Hepatocyte (in vitro differentiated cells): ENCODE data around the gene TANGO2. TPM values are rescaled to one million over a fixed set of nuclear protein-coding genes. Genes with fewer than 3 reads are reported as not detected.

Source experiments
- DNase-seq: peaks from one replicate; pipeline ENCODE4 v3.0.0-alpha.2; 2016; ENCODE audit warnings: low spot score
- H2AFZ ChIP-seq: fragments of 200-600 bp; sonication (generic); 2 replicates; pipeline ENCODE4 v1.6.0; 2016; ENCODE audit warnings: antibody characterized with exemption, mild to moderate bottlenecking
- H3K27ac ChIP-seq: fragments of 200-600 bp; sonication (generic); 2 replicates; pipeline ENCODE4 v1.5.1; 2016; ENCODE audit warnings: mild to moderate bottlenecking
- H3K27me3 ChIP-seq: fragments of 200-600 bp; sonication (generic); 2 replicates; pipeline ENCODE4 v1.6.1; 2016
- H3K36me3 ChIP-seq: fragments of 200-600 bp; sonication (generic); replicated peaks from 2 replicates; pipeline ENCODE4 v1.5.1; 2016; ENCODE audit warnings: low read depth; ENCODE audit not compliant: insufficient read depth
- H3K4me1 ChIP-seq: fragments of 200-600 bp; sonication (generic); 2 replicates; pipeline ENCODE4 v1.5.1; 2016; ENCODE audit warnings: mild to moderate bottlenecking, moderate library complexity; ENCODE audit not compliant: insufficient read depth
- H3K4me2 ChIP-seq: fragments of 200-600 bp; sonication (generic); 2 replicates; pipeline ENCODE4 v1.6.0; 2016
- H3K4me3 ChIP-seq: fragments of 200-600 bp; sonication (generic); 2 replicates; pipeline ENCODE4 v1.5.1; 2016; ENCODE audit warnings: mild to moderate bottlenecking
- H3K79me2 ChIP-seq: fragments of 200-600 bp; sonication (generic); 2 replicates; pipeline ENCODE4 v1.6.0; 2017; ENCODE audit warnings: mild to moderate bottlenecking
- H3K9me2 ChIP-seq: fragments of 200-600 bp; sonication (generic); replicated peaks from 2 replicates; pipeline ENCODE4 v1.6.0; 2017; ENCODE audit warnings: mild to moderate bottlenecking; ENCODE audit not compliant: insufficient read depth
- H3K9me3 ChIP-seq: fragments of 200-600 bp; sonication (generic); 2 replicates; pipeline ENCODE4 v1.5.1; 2016; ENCODE audit warnings: low read depth, mild to moderate bottlenecking
- H4K20me1 ChIP-seq: fragments of 200-600 bp; sonication (generic); 2 replicates; pipeline ENCODE4 v1.6.0; 2016; ENCODE audit warnings: mild to moderate bottlenecking; ENCODE audit not compliant: insufficient read depth, poor library complexity, severe bottlenecking
- EZH2 ChIP-seq: fragments of 200-600 bp; sonication (generic); IDR thresholded peaks from 2 replicates; pipeline ENCODE4 v1.6.1; 2016; ENCODE audit warnings: antibody characterized with exemption, mild to moderate bottlenecking, borderline replicate concordance
- EZH2phosphoT487 ChIP-seq: fragments of 200-600 bp; sonication (generic); IDR thresholded peaks from one replicate; pipeline ENCODE4 v1.6.1; 2018; ENCODE audit warnings: antibody characterized with exemption, mild to moderate bottlenecking, low read depth, moderate library complexity; ENCODE audit not compliant: unreplicated experiment, severe bottlenecking
- WGBS: methylation state at CpG from one replicate; pipeline ENCODE4 v1.1.6; 2016; ENCODE audit warnings: low lambda C conversion rate; ENCODE audit errors: missing lambda C conversion rate; 5-methylcytosine and 5-hydroxymethylcytosine counted together
- polyA plus RNA-seq: library from polyadenylated mRNA; unstranded; fragments of >200 nt; fragmentation: Nextera tagmentation; extraction: Ambion mirVana; gene quantifications from 2 replicates; pipeline ENCODE4 v1.2.1, GENCODE V29; 2016
- total RNA-seq: library from RNA; depleted of rRNA; stranded (reverse); fragments of >200 nt; gene quantifications from 2 replicates; pipeline ENCODE4 v1.2.3, GENCODE V29; 2014
- TF ChIP-seq, protein P1 (sequence below): fragments of 200-600 bp; sonication (generic); IDR thresholded peaks from 2 replicates; pipeline ENCODE4 v1.5.1; 2016; ENCODE audit warnings: antibody characterized with exemption, mild to moderate bottlenecking; ENCODE audit not compliant: poor library complexity

The TANGO2 gene
- total and polyA plus RNA-seq, 2 experiments from 2014 or later, result 20.8 to 21.4 TPM

DNA sequence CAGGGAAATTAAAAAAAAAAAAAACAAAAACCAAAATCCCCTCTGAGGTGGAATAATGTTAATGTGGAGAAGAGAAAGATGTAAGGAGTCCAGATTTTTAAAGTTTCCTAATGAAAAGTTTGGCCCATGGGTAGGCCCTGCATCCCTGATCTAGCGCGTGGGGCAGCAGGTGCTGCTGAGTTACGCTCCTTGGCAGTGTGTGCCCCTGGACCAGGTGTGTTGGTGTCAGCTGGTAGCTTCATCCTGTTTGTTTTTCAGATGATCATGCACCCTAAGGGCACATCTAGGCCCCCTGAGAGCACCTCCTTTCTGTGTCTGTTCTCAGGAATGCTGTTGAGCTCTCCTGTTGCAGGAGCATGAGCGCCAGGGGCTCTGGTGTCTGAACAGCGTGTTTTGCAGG, 65.9 kb downstream of the TANGO2 start:
- Histone ChIP-seq H3K9me2 (no peaks in the 10 kb centered on the region), H3K9me3 (no peaks in the 10 kb centered on the region), H3K36me3 (no peaks in the 10 kb centered on the region), H3K4me1 (peaks cover 10% of the 10 kb centered on the region), H3K27me3 (no peaks in the 10 kb centered on the region), H3K79me2 (peaks cover 64% of the 10 kb centered on the region), H3K27ac (no peak overlapping the region), H3K4me3 (no peak overlapping the region), H4K20me1 (peaks cover 46% of the 10 kb centered on the region), H2AFZ (no peak overlapping the region), H3K4me2 (no peak overlapping the region)
- TF ChIP-seq EZH2phosphoT487, result no peak
- WGBS, result 98% methylated on average over 5 of the region's 5 CpGs
- no peak for DNase-seq

DNA sequence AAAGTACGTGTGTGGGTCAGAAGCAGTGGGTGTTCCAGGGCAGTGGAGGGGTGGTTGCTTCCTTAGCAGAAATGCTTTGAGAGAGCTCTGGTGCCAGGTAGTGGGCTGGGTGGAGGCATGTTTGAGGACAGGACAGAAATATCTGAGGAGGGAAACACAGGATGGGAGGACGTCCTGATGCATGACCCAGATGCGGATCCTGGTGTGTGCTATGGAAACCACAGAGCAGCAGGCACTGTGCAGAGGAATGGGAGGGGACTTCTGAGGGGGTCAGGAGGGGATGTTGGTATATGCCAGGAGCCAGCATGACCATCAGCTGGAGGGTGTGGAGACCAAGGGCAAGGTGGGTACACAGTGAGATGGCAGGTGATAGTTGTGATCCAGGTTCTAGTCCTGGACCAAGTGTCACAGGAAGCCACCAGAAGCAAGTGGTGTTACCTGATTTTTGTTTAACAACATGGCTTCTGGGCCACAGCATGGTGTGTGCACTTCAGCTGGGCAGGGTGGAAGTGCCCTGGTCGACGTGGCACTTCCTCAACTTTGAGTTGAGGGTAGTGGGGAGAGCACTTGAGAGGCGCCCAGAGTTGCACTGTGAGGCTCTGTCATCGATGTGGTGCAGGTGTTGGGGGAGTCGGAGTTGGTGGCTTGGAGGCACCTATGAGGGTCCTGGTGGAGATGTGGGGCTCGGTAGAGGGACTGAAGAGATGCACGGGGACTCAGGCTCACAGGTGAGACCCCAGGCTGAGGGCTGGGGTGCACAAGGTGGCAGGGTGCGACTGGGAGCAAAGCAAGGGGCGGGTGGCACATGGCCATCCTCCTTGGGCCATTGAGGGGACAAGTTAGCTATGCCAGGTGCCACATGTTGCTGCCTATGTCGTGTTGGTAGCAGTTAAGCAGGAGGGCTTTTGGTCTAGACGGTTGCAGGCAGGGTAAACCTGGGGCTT, 66.7 kb downstream of the TANGO2 start:
- Histone ChIP-seq H3K27ac (no peak overlapping the region), H3K4me2 (no peak overlapping the region), H3K4me3 (no peak overlapping the region), H3K36me3 (no peaks in the 10 kb centered on the region), H3K27me3 (no peaks in the 10 kb centered on the region), H2AFZ (no peak overlapping the region), H3K9me2 (no peaks in the 10 kb centered on the region), H4K20me1 (peaks cover 38% of the 10 kb centered on the region), H3K9me3 (no peaks in the 10 kb centered on the region), H3K79me2 (peaks cover 55% of the 10 kb centered on the region), H3K4me1 (peaks cover 8% of the 10 kb centered on the region)
- WGBS, result 96% methylated on average over 14 of the region's 14 CpGs
- DNase-seq, result no peak
- TF ChIP-seq EZH2phosphoT487 (no peak), EZH2 (no peak)

DNA sequence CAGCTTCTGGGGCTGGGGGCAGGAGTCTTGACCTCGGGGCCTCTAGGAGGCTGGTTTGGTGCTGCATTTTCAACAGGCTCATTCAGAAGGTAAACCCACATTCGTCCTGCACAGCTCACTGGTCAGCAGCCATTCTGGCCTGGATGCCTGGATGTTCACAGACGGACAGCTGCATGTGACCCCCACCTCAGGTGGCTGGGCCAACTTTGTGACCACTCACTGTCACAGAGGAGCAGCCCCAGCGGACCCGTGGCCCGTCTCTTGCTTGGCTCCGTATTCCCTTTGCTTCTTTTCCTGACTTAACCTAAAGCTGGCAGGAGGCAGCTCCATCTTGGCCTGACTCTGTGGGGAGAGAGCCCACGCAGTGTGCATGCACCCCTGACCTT, 67.3 kb downstream of the TANGO2 start:
- Histone ChIP-seq H3K27ac (no peak overlapping the region), H3K4me1 (peaks cover 8% of the 10 kb centered on the region), H3K9me2 (no peaks in the 10 kb centered on the region), H3K79me2 (peaks cover 49% of the 10 kb centered on the region), H3K4me2 (no peak overlapping the region), H2AFZ (no peak overlapping the region), H3K4me3 (no peak overlapping the region), H4K20me1 (peaks cover 31% of the 10 kb centered on the region), H3K27me3 (no peaks in the 10 kb centered on the region), H3K9me3 (no peaks in the 10 kb centered on the region), H3K36me3 (no peaks in the 10 kb centered on the region)
- DNase-seq, result no peak
- TF ChIP-seq EZH2phosphoT487 (no peak), EZH2 (no peak)
- TF ChIP-seq, protein P1, sequence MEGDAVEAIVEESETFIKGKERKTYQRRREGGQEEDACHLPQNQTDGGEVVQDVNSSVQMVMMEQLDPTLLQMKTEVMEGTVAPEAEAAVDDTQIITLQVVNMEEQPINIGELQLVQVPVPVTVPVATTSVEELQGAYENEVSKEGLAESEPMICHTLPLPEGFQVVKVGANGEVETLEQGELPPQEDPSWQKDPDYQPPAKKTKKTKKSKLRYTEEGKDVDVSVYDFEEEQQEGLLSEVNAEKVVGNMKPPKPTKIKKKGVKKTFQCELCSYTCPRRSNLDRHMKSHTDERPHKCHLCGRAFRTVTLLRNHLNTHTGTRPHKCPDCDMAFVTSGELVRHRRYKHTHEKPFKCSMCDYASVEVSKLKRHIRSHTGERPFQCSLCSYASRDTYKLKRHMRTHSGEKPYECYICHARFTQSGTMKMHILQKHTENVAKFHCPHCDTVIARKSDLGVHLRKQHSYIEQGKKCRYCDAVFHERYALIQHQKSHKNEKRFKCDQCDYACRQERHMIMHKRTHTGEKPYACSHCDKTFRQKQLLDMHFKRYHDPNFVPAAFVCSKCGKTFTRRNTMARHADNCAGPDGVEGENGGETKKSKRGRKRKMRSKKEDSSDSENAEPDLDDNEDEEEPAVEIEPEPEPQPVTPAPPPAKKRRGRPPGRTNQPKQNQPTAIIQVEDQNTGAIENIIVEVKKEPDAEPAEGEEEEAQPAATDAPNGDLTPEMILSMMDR, result no peak
- WGBS, result 96% methylated on average over 8 of the region's 8 CpGs

DNA sequence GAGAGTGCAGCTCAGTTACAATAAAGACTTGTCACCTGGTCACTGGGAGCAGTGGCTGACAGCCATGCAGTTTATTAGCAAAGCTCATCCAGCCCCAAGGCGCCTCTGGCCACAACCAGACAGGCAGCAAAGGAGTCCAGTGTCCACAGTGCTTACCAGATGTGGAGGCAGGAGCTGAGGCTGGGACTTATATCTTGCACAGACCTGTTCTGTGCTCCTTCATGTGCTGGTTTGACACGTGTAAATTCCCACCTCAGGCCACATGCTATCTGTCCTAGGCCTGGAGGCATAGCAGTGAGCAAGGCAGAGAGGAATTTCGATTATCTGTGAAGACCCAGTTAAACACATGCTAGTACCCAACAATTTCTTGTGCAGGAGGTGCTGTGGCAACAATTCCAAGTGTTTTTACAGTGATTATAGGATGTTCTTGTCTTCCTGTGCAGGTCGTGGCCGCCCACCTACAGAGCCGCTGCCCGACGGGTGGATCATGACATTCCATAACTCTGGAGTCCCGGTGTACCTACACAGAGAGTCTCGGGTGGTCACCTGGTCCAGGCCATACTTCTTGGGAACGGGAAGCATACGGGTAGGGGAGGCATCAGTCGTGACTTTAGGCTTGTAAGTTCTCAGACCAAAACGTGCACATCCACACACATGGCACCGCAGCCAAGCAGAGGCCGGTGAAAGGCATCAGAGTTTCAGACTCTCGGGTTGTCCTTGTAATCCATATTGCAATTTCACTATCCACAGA, 68.5 kb downstream of the TANGO2 start:
- H3K4me2 ChIP-seq, result no peak overlapping the region
- TF ChIP-seq, protein P1, result no peak
- no peak for TF ChIP-seq EZH2
- TF ChIP-seq EZH2phosphoT487, result no peak
- no peaks in the 10 kb centered on the region for H3K9me3 ChIP-seq
- H3K9me2 ChIP-seq, result no peaks in the 10 kb centered on the region
- H3K79me2 ChIP-seq, result peaks cover 37% of the 10 kb centered on the region
- no peak for DNase-seq
- no peak overlapping the region for H2AFZ ChIP-seq
- H4K20me1 ChIP-seq, result peaks cover 20% of the 10 kb centered on the region
- H3K27me3 ChIP-seq, result no peaks in the 10 kb centered on the region
- no peaks in the 10 kb centered on the region for H3K36me3 ChIP-seq
- H3K27ac ChIP-seq, result no peak overlapping the region
- no peak overlapping the region for H3K4me3 ChIP-seq
- 94% methylated on average over 17 of the region's 17 CpGs for WGBS
- H3K4me1 ChIP-seq, result peaks cover 8% of the 10 kb centered on the region
